ENCODE data around the gene PDZD11.

Gene PDZD11

GRCh38 chrX:70322784-70323183, 33.1 kb upstream of the PDZD11 start:
- H3K79me2 ChIP-seq (ENCODE audit: control insufficient read depth, low read length), result no peaks in the 10 kb centered on the region; the same call in 1 of the 2 replicates
- no peaks in the 10 kb centered on the region for H4K20me1 ChIP-seq (ENCODE audit: control insufficient read depth, insufficient read depth, low read depth, low read length)
- H3K27me3 ChIP-seq (ENCODE audit: control insufficient read depth, low read length), result no peaks in the 10 kb centered on the region
- no peaks in the 10 kb centered on the region for H3K9me2 ChIP-seq (replicated peaks; ENCODE audit: control insufficient read depth, low read length)
- no peak overlapping the region for H3K4me3 ChIP-seq (ENCODE audit: low read length)
- no peaks in the 10 kb centered on the region for H3K9me3 ChIP-seq (ENCODE audit: control insufficient read depth, insufficient read depth, low read length)
- peaks cover 3% of the 10 kb centered on the region for H3K36me3 ChIP-seq (ENCODE audit: control insufficient read depth, low read length)
- no peak overlapping the region for H3K27ac ChIP-seq (ENCODE audit: low read depth, low read length)
- no peak overlapping the region for H3K4me2 ChIP-seq (ENCODE audit: low read length)
- TF ChIP-seq EZH2phosphoT487 (IDR thresholded peaks at IDR 0.05; ENCODE audit: borderline replicate concordance, low read length) (no peak), CTCF (IDR thresholded peaks at IDR 0.05; ENCODE audit: low read depth, low read length, poor library complexity, severe bottlenecking) (no peak)
- no peaks in the 10 kb centered on the region for H3K4me1 ChIP-seq (ENCODE audit: control insufficient read depth, low read length)
- no peaks in the 10 kb centered on the region for H3F3A ChIP-seq (ENCODE audit: control insufficient read depth, insufficient read depth)

- TF ChIP-seq EZH2phosphoT487 (IDR thresholded peaks at IDR 0.05; ENCODE audit: borderline replicate concordance, low read length) (no peak), CTCF (IDR thresholded peaks at IDR 0.05; ENCODE audit: low read depth, low read length, poor library complexity, severe bottlenecking) (no peak)
- peaks cover 39% of the 10 kb centered on the region for H3K36me3 ChIP-seq (ENCODE audit: control insufficient read depth, low read length)
- H3K27me3 ChIP-seq (ENCODE audit: control insufficient read depth, low read length), result no peaks in the 10 kb centered on the region
- H3K9me3 ChIP-seq (ENCODE audit: control insufficient read depth, insufficient read depth, low read length), result no peaks in the 10 kb centered on the region
- H3K4me1 ChIP-seq (ENCODE audit: control insufficient read depth, low read length), result no peaks in the 10 kb centered on the region
- no peak overlapping the region for H3K27ac ChIP-seq (ENCODE audit: low read depth, low read length)
- H3K9me2 ChIP-seq (replicated peaks; ENCODE audit: control insufficient read depth, low read length), result no peaks in the 10 kb centered on the region
- no peak overlapping the region for H3K4me2 ChIP-seq (ENCODE audit: low read length)
- peaks cover 13% of the 10 kb centered on the region for H3K79me2 ChIP-seq (ENCODE audit: control insufficient read depth, low read length)
- H3K4me3 ChIP-seq (ENCODE audit: low read length), result no peak overlapping the region
- H4K20me1 ChIP-seq (ENCODE audit: control insufficient read depth, insufficient read depth, low read depth, low read length), result no peaks in the 10 kb centered on the region
- no peaks in the 10 kb centered on the region for H3F3A ChIP-seq (ENCODE audit: control insufficient read depth, insufficient read depth)
Measured at GRCh38 chrX:70313503-70313902, 23.8 kb upstream of the PDZD11 start.

- H3K27ac ChIP-seq (ENCODE audit: low read depth, low read length), result no peak overlapping the region
- H3K27me3 ChIP-seq (ENCODE audit: control insufficient read depth, low read length), result no peaks in the 10 kb centered on the region
- peaks cover 65% of the 10 kb centered on the region for H3K36me3 ChIP-seq (ENCODE audit: control insufficient read depth, low read length)
- no peak for TF ChIP-seq EZH2phosphoT487 (IDR thresholded peaks at IDR 0.05; ENCODE audit: borderline replicate concordance, low read length)
- TF ChIP-seq CTCF (IDR thresholded peaks at IDR 0.05; ENCODE audit: low read depth, low read length, poor library complexity, severe bottlenecking), result no peak
- no peak overlapping the region for H3K4me2 ChIP-seq (ENCODE audit: low read length)
- H3F3A ChIP-seq (ENCODE audit: control insufficient read depth, insufficient read depth), result no peaks in the 10 kb centered on the region
- H3K9me2 ChIP-seq (replicated peaks; ENCODE audit: control insufficient read depth, low read length), result no peaks in the 10 kb centered on the region
- H3K9me3 ChIP-seq (ENCODE audit: control insufficient read depth, insufficient read depth, low read length), result no peaks in the 10 kb centered on the region
- H3K4me3 ChIP-seq (ENCODE audit: low read length), result no peak overlapping the region
- peaks cover 7% of the 10 kb centered on the region for H3K79me2 ChIP-seq (ENCODE audit: control insufficient read depth, low read length)
- no peaks in the 10 kb centered on the region for H4K20me1 ChIP-seq (ENCODE audit: control insufficient read depth, insufficient read depth, low read depth, low read length)
- no peaks in the 10 kb centered on the region for H3K4me1 ChIP-seq (ENCODE audit: control insufficient read depth, low read length)
Measured at GRCh38 chrX:70301716-70302115, 12.0 kb upstream of the PDZD11 start.

Data from DOHH2 (cell line).